DOHH2 (cell line): ENCODE data around the gene NXNL2.

Experiments
- H3F3A ChIP-seq: fragments of 200-600 bp; sonication (generic), shearing (Covaris generic); 2 replicates; pipeline ENCODE4 v1.6.0; 2016; ENCODE audit warnings: antibody characterized with exemption, mild to moderate bottlenecking; ENCODE audit not compliant: control insufficient read depth, insufficient read depth
- H3K27ac ChIP-seq: fragments of 200-600 bp; sonication (generic); 2 replicates; pipeline ENCODE4 v1.5.1; 2014; ENCODE audit warnings: low read depth, mild to moderate bottlenecking, low read length, moderate library complexity
- H3K27me3 ChIP-seq: fragments of 200-600 bp; sonication (generic); 2 replicates; pipeline ENCODE4 v1.6.1; 2014; ENCODE audit warnings: mild to moderate bottlenecking, low read length, mixed read lengths; ENCODE audit not compliant: control insufficient read depth
- H3K36me3 ChIP-seq: fragments of 200-600 bp; sonication (generic); 2 replicates; pipeline ENCODE4 v1.6.1; 2014; ENCODE audit warnings: mild to moderate bottlenecking, low read length, moderate library complexity, mixed read lengths; ENCODE audit not compliant: control insufficient read depth
- H3K4me1 ChIP-seq: fragments of 200-600 bp; sonication (generic); 2 replicates; pipeline ENCODE4 v1.6.1; 2014; ENCODE audit warnings: mild to moderate bottlenecking, low read length, mixed read lengths; ENCODE audit not compliant: control insufficient read depth
- H3K4me2 ChIP-seq: fragments of 200-600 bp; sonication (generic); 2 replicates; pipeline ENCODE4 v1.6.0; 2014; ENCODE audit warnings: mild to moderate bottlenecking, low read length, moderate library complexity
- H3K4me3 ChIP-seq: fragments of 200-600 bp; sonication (generic); 2 replicates; pipeline ENCODE4 v1.5.1; 2014; ENCODE audit warnings: mild to moderate bottlenecking, low read length, mixed read lengths
- H3K79me2 ChIP-seq: fragments of 200-600 bp; sonication (generic); 2 replicates; pipeline ENCODE4 v1.6.1; 2014; ENCODE audit warnings: mild to moderate bottlenecking, low read length, mixed read lengths; ENCODE audit not compliant: control insufficient read depth
- H3K9me2 ChIP-seq: fragments of 200-600 bp; sonication (generic); replicated peaks from 2 replicates; pipeline ENCODE4 v1.6.1; 2014; ENCODE audit warnings: mild to moderate bottlenecking, low read length, mixed read lengths; ENCODE audit not compliant: control insufficient read depth
- H3K9me3 ChIP-seq: fragments of 200-600 bp; sonication (generic); 2 replicates; pipeline ENCODE4 v1.6.1; 2014; ENCODE audit warnings: antibody characterized with exemption, low read length, mixed read lengths; ENCODE audit not compliant: control insufficient read depth, insufficient read depth
- H4K20me1 ChIP-seq: fragments of 200-600 bp; sonication (generic); 2 replicates; pipeline ENCODE4 v1.6.0; 2014; ENCODE audit warnings: low read depth, mild to moderate bottlenecking, antibody characterized with exemption, low read length, moderate library complexity; ENCODE audit not compliant: control insufficient read depth, insufficient read depth
- EZH2phosphoT487 ChIP-seq: fragments of 200-600 bp; sonication (generic); IDR thresholded peaks from 2 replicates; pipeline ENCODE4 v1.6.1; 2017; ENCODE audit warnings: borderline replicate concordance, mild to moderate bottlenecking, antibody characterized with exemption, low read length, moderate library complexity, mixed read lengths
- TF ChIP-seq, protein P1 (sequence below): fragments of 200-600 bp; sonication (generic); IDR thresholded peaks from one replicate; pipeline ENCODE4 v1.5.1; 2014; ENCODE audit warnings: antibody characterized with exemption, mild to moderate bottlenecking, low read depth, low read length; ENCODE audit not compliant: poor library complexity, severe bottlenecking

NXNL2 gene

DNA sequence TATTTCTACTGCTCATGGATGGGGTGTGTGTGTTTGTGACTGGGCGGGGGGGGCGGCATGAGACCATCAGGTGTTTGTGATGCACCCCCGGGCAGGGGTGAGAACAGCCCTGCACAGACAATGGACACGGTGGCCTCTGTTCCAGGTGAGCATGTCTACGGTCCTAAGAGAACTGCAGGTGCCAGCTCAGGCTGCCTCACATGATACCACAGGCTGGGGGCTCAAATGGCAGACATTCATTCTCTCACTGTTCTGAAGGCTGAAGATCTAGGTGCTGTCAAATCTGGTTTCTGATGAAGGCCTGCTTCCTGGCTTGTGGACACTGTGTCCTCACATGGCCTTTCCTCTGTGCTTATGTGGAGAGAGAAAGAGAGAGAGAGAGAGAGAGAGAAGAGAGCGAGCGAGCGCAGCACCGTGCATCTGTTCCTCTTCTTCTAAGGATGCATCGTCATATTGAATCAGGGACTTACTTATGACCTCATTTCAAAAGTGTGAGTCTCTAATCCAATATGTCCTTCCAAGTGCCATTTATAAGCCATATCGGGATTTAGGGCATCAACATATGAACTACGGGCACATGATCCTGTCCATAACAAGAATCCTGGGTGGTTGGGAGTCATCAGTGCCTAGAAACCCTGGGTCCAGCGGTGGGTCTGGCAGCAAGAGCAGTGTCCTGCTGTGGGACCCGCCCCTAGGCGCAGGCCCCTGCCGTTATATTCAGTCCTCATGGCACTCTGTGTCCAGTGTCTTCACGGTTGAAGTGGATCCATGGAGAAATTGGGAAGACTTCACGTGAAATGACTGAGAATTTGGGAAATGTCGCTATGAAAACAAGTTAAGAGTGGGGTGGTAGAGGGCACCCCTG lies 42.5 kb downstream of the NXNL2 start:
- no peak overlapping the region for H3K4me3 ChIP-seq
- H3K9me2 ChIP-seq = no peaks in the 10 kb centered on the region
- H3K27ac ChIP-seq = no peak overlapping the region
- H3K36me3 ChIP-seq = no peaks in the 10 kb centered on the region
- peaks cover 4% of the 10 kb centered on the region for H3K4me1 ChIP-seq
- H3K79me2 ChIP-seq = no peaks in the 10 kb centered on the region
- H3K4me2 ChIP-seq = no peak overlapping the region
- TF ChIP-seq, protein P1, sequence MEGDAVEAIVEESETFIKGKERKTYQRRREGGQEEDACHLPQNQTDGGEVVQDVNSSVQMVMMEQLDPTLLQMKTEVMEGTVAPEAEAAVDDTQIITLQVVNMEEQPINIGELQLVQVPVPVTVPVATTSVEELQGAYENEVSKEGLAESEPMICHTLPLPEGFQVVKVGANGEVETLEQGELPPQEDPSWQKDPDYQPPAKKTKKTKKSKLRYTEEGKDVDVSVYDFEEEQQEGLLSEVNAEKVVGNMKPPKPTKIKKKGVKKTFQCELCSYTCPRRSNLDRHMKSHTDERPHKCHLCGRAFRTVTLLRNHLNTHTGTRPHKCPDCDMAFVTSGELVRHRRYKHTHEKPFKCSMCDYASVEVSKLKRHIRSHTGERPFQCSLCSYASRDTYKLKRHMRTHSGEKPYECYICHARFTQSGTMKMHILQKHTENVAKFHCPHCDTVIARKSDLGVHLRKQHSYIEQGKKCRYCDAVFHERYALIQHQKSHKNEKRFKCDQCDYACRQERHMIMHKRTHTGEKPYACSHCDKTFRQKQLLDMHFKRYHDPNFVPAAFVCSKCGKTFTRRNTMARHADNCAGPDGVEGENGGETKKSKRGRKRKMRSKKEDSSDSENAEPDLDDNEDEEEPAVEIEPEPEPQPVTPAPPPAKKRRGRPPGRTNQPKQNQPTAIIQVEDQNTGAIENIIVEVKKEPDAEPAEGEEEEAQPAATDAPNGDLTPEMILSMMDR = no peak
- TF ChIP-seq EZH2phosphoT487 = no peak
- H3F3A ChIP-seq = no peaks in the 10 kb centered on the region
- H3K27me3 ChIP-seq = no peaks in the 10 kb centered on the region
- H3K9me3 ChIP-seq = no peaks in the 10 kb centered on the region
- H4K20me1 ChIP-seq = no peaks in the 10 kb centered on the region

DNA sequence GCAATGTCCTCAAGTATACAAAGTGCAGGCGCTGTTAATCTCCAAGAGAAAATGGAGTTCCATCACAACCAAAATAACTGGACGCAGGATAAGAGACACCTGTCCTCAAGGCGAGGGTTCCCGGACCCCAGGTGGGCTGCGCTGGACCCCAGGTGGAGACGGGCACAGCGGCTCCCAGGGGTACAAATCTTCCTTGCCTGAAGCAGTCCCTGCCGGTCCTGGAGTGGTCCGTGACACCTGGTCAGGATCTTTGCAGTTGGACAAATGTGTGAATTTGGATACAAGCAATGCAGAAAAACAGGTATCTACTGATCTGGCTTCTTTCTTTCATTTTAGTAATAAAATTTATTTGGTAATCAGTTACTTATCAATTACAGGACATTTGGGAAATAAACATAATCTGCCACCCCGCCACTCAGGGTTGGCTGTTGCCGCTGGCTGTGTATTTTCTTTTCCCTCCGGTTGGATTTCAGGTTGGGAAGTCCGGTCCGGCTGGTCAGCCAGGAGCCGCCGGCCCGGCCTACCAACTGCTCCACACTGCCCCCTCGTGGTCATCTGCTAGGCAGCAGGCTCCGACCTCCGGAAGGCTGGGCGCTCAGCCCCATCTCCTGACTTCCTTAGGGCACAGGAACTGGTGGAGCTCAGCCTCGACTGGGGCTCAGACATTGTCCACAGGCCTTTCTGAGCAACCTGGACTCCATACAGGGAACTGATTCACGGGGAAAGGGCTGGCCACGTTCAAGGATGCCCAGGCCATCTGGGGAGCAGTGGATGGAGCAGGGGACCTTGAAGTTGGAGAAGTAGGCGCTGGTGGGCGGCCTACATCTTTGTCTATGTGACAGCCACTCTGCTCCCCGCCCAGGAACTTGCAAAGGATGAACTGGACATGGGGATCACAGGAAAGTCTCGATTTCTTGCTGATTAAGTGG lies 43.4 kb downstream of the NXNL2 start:
- no peak for TF ChIP-seq EZH2phosphoT487
- TF ChIP-seq, protein P1 = peak; percentile 95
- H3K27me3 ChIP-seq = no peaks in the 10 kb centered on the region
- H3K27ac ChIP-seq = no peak overlapping the region
- peaks cover 4% of the 10 kb centered on the region for H3K4me1 ChIP-seq
- no peaks in the 10 kb centered on the region for H3K79me2 ChIP-seq
- H3K9me3 ChIP-seq = no peaks in the 10 kb centered on the region
- no peaks in the 10 kb centered on the region for H3F3A ChIP-seq
- no peak overlapping the region for H3K4me3 ChIP-seq
- H4K20me1 ChIP-seq = no peaks in the 10 kb centered on the region
- no peaks in the 10 kb centered on the region for H3K36me3 ChIP-seq
- H3K4me2 ChIP-seq = peak overlapping the region; percentile 35
- H3K9me2 ChIP-seq = no peaks in the 10 kb centered on the region

DNA sequence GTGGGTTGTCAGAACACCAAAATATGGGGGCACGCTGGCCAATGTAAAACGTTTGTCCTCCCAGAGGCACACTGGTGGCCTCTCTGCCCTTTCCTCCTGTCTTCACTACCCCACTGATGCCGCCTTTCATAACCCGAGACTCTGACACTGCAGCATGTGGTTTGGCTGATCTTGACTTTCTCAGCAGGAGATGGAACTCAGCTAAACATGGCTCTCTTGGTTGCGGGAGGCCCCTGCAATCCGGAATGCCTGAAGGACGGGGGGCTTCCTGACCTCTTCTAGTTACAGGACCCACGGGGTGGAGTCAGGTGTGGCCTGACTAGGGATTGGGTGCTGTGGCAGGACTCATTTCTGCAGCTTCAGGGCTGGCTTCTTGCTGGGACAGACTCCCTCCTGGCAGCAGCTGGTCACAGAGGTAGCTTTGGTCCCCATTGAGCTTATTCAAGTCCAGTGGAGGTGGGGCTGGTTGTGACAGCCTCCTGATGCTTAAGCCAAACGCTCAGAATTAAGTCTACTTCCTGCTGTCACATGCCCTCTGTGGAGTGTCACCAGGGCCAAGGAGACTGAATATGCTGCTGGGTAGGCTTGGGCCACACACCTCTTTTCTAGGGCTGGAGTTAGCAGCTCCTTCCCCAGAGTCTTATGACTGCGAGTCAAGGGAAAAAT lies 44.2 kb downstream of the NXNL2 start:
- H3K27ac ChIP-seq = no peak overlapping the region
- H3K4me3 ChIP-seq = no peak overlapping the region
- H3K4me1 ChIP-seq = peaks cover 10% of the 10 kb centered on the region
- no peaks in the 10 kb centered on the region for H3K36me3 ChIP-seq
- H3K9me2 ChIP-seq = no peaks in the 10 kb centered on the region
- TF ChIP-seq EZH2phosphoT487 = no peak
- TF ChIP-seq, protein P1 = no peak
- H3F3A ChIP-seq = no peaks in the 10 kb centered on the region
- no peaks in the 10 kb centered on the region for H3K27me3 ChIP-seq
- H3K79me2 ChIP-seq = no peaks in the 10 kb centered on the region
- H4K20me1 ChIP-seq = no peaks in the 10 kb centered on the region
- H3K9me3 ChIP-seq = no peaks in the 10 kb centered on the region
- H3K4me2 ChIP-seq = no peak overlapping the region
